ENCODE data around the gene CDH4. TPM values are rescaled to one million over a fixed set of nuclear protein-coding genes. Genes with fewer than 3 reads are reported as not detected.

CDH4 gene
- polyA plus RNA-seq, 1 donor (not counting 4 experiments of a cell fraction or from before 2014, with no cell fraction given): 2.2 TPM

GRCh38 chr20:61649860-61650162 is 397.8 kb downstream of the CDH4 start:
- Histone ChIP-seq H3K9ac (ENCODE audit: control insufficient read depth, extremely low read depth, insufficient read depth, low read length) (no peak overlapping the region), H3K79me2 (ENCODE audit: control insufficient read depth, insufficient read depth, low read length) (no peaks in the 10 kb centered on the region), H2AFZ (ENCODE audit: control insufficient read depth, low read length) (no peak overlapping the region), H3K9me3 (ENCODE audit: control insufficient read depth, low read depth, low read length) (no peaks in the 10 kb centered on the region), H3K27me3 (ENCODE audit: control insufficient read depth, extremely low read depth, insufficient read depth, low read length) (peaks cover 8% of the 10 kb centered on the region), H3K9me1 (ENCODE audit: control insufficient read depth, extremely low read depth, insufficient read depth, low read length) (no peaks in the 10 kb centered on the region), H3K4me2 (ENCODE audit: control insufficient read depth, extremely low read depth, insufficient read depth, low read depth, low read length) (no peak overlapping the region), H3K4me3 (ENCODE audit: control insufficient read depth in 2 of 3, extremely low read depth in 1 of 3, insufficient read depth in 2 of 3, low read depth in 1 of 3, low read length in 3 of 3) (no peak overlapping the region), H4K20me1 (ENCODE audit: control insufficient read depth, extremely low read depth, insufficient read depth, low read length) (peaks cover 5% of the 10 kb centered on the region), H3K4me1 (ENCODE audit: control insufficient read depth, extremely low read depth, insufficient read depth, low read length) (no peaks in the 10 kb centered on the region), H3K27ac (ENCODE audit: control insufficient read depth, insufficient read depth, low read length) (no peak overlapping the region), H3K36me3 (ENCODE audit: control insufficient read depth in 2 of 2, extremely low read depth in 1 of 2, insufficient read depth in 2 of 2, low read length in 2 of 2) (no peaks in the 10 kb centered on the region)
- FAIRE-seq: no peak
- DNase-seq (ENCODE audit: low read depth, low spot score): no peak
- no peak for TF ChIP-seq EZH2 (IDR thresholded peaks at IDR 0.05; ENCODE audit: low read length)
- TF ChIP-seq CTCF (optimal IDR thresholded peaks at IDR 0.05 in 1 of 3, IDR thresholded peaks at IDR 0.05 in 1 of 3, conservative IDR thresholded peaks at IDR 0.05 in 1 of 3; ENCODE audit: extremely low read depth in 1 of 3, insufficient read depth in 2 of 3, low read length in 3 of 3): no peak
- dilution Hi-C loops (cut with MboI; ENCODE audit: extremely low pct_ligation_motif_present, low sequenced_read_pairs): no loop called here

GRCh38 chr20:61650912-61651733 is 399.1 kb downstream of the CDH4 start:
- Histone ChIP-seq H3K36me3 (ENCODE audit: control insufficient read depth in 2 of 2, extremely low read depth in 1 of 2, insufficient read depth in 2 of 2, low read length in 2 of 2) (no peaks in the 10 kb centered on the region), H4K20me1 (ENCODE audit: control insufficient read depth, extremely low read depth, insufficient read depth, low read length) (no peaks in the 10 kb centered on the region), H3K27ac (ENCODE audit: control insufficient read depth, insufficient read depth, low read length) (no peak overlapping the region), H3K4me2 (ENCODE audit: control insufficient read depth, extremely low read depth, insufficient read depth, low read depth, low read length) (no peak overlapping the region), H3K4me3 (ENCODE audit: control insufficient read depth in 2 of 3, extremely low read depth in 1 of 3, insufficient read depth in 2 of 3, low read depth in 1 of 3, low read length in 3 of 3) (no peak overlapping the region), H3K9me1 (ENCODE audit: control insufficient read depth, extremely low read depth, insufficient read depth, low read length) (no peaks in the 10 kb centered on the region), H2AFZ (ENCODE audit: control insufficient read depth, low read length) (no peak overlapping the region), H3K27me3 (ENCODE audit: control insufficient read depth, extremely low read depth, insufficient read depth, low read length) (peaks cover 8% of the 10 kb centered on the region), H3K9me3 (ENCODE audit: control insufficient read depth, low read depth, low read length) (no peaks in the 10 kb centered on the region), H3K79me2 (ENCODE audit: control insufficient read depth, insufficient read depth, low read length) (no peaks in the 10 kb centered on the region), H3K4me1 (ENCODE audit: control insufficient read depth, extremely low read depth, insufficient read depth, low read length) (no peaks in the 10 kb centered on the region), H3K9ac (ENCODE audit: control insufficient read depth, extremely low read depth, insufficient read depth, low read length) (no peak overlapping the region)
- no peak for FAIRE-seq
- TF ChIP-seq EZH2 (IDR thresholded peaks at IDR 0.05; ENCODE audit: low read length) (no peak), CTCF (optimal IDR thresholded peaks at IDR 0.05 in 1 of 3, IDR thresholded peaks at IDR 0.05 in 1 of 3, conservative IDR thresholded peaks at IDR 0.05 in 1 of 3; ENCODE audit: extremely low read depth in 1 of 3, insufficient read depth in 2 of 3, low read length in 3 of 3) (no peak)
- DNase-seq (ENCODE audit: low read depth, low spot score): no peak
- dilution Hi-C loops (cut with MboI; ENCODE audit: extremely low pct_ligation_motif_present, low sequenced_read_pairs): no loop called here

Data from keratinocyte (primary cell).